Measurements from ENCODE around the gene ANKRD22. TPM values are rescaled to one million over a fixed set of nuclear protein-coding genes. Genes with fewer than 3 reads are reported as not detected.

The ANKRD22 gene
- total RNA-seq, 3 donors from 2014 or later = 0.59 to 1.6 TPM; not detected in 1

- intact Hi-C loops (cut with DNase I; ENCODE audit: low total_unique reads) = no loop called here
Measured at GRCh38 chr10:88875081-88875480, 23.4 kb upstream of the ANKRD22 start.

GRCh38 chr10:88874281-88874680, 22.6 kb upstream of the ANKRD22 start:
- H3K27me3 ChIP-seq = no peaks in the 10 kb centered on the region
- no peak for DNase-seq (ENCODE audit: low spot score in 2 of 2)
- intact Hi-C loops (cut with DNase I; ENCODE audit: low total_unique reads) = no loop called here
- H3K4me1 ChIP-seq = no peaks in the 10 kb centered on the region
- H3K9me3 ChIP-seq = no peaks in the 10 kb centered on the region
- TF ChIP-seq POLR2AphosphoS5 (IDR thresholded peaks at IDR 0.05) (no peak), CTCF (IDR thresholded peaks at IDR 0.05) (no peak), POLR2A (IDR thresholded peaks at IDR 0.05) (no peak)
- H3K36me3 ChIP-seq = no peaks in the 10 kb centered on the region
- no peak overlapping the region for H3K27ac ChIP-seq
- no peak overlapping the region for H3K4me3 ChIP-seq

More at GRCh38 chr10:88875081-88875480, 23.4 kb upstream of the ANKRD22 start:
- H3K27ac ChIP-seq = no peak overlapping the region
- DNase-seq (ENCODE audit: low spot score in 2 of 2) = no peak
- no peaks in the 10 kb centered on the region for H3K27me3 ChIP-seq
- H3K36me3 ChIP-seq = no peaks in the 10 kb centered on the region
- H3K4me1 ChIP-seq = peaks cover 0 to 3% of the 10 kb centered on the region in 2 donors
- no peak overlapping the region for H3K4me3 ChIP-seq
- no peaks in the 10 kb centered on the region for H3K9me3 ChIP-seq
- TF ChIP-seq POLR2AphosphoS5 (IDR thresholded peaks at IDR 0.05) (no peak), POLR2A (IDR thresholded peaks at IDR 0.05) (no peak), CTCF (IDR thresholded peaks at IDR 0.05) (no peak)

GRCh38 chr10:88873757-88874156, 22.1 kb upstream of the ANKRD22 start:
- TF ChIP-seq POLR2A (IDR thresholded peaks at IDR 0.05) (no peak), POLR2AphosphoS5 (IDR thresholded peaks at IDR 0.05) (no peak), CTCF (IDR thresholded peaks at IDR 0.05) (no peak)
- H3K27ac ChIP-seq = no peak overlapping the region
- H3K36me3 ChIP-seq = no peaks in the 10 kb centered on the region
- no peaks in the 10 kb centered on the region for H3K27me3 ChIP-seq
- no peak overlapping the region for H3K4me3 ChIP-seq
- no peak for DNase-seq (ENCODE audit: low spot score in 2 of 2)
- H3K9me3 ChIP-seq = no peaks in the 10 kb centered on the region
- no peaks in the 10 kb centered on the region for H3K4me1 ChIP-seq
- intact Hi-C loops (cut with DNase I; ENCODE audit: low total_unique reads) = no loop called here

- no peak overlapping the region for H3K4me3 ChIP-seq
- H3K9me3 ChIP-seq = no peaks in the 10 kb centered on the region
- no peak for TF ChIP-seq CTCF (IDR thresholded peaks at IDR 0.05)
- TF ChIP-seq POLR2AphosphoS5 (IDR thresholded peaks at IDR 0.05) = no peak
- TF ChIP-seq POLR2A (IDR thresholded peaks at IDR 0.05) = no peak
- intact Hi-C loops (cut with DNase I; ENCODE audit: low total_unique reads) = no loop called here
- H3K27ac ChIP-seq = no peak overlapping the region
- DNase-seq (ENCODE audit: low spot score in 2 of 2) = no peak
- no peaks in the 10 kb centered on the region for H3K36me3 ChIP-seq
- no peaks in the 10 kb centered on the region for H3K4me1 ChIP-seq
- no peaks in the 10 kb centered on the region for H3K27me3 ChIP-seq
Measured at GRCh38 chr10:88870089-88870488, 18.4 kb upstream of the ANKRD22 start.

- Histone ChIP-seq H3K27ac (no peak overlapping the region), H3K27me3 (no peaks in the 10 kb centered on the region), H3K9me3 (no peaks in the 10 kb centered on the region), H3K4me1 (no peaks in the 10 kb centered on the region), H3K36me3 (no peaks in the 10 kb centered on the region), H3K4me3 (no peak overlapping the region)
- DNase-seq (ENCODE audit: low spot score in 2 of 2) = no peak
- TF ChIP-seq POLR2AphosphoS5 (IDR thresholded peaks at IDR 0.05) = no peak
- no peak for TF ChIP-seq POLR2A (IDR thresholded peaks at IDR 0.05)
- TF ChIP-seq CTCF (IDR thresholded peaks at IDR 0.05) = no peak
- intact Hi-C loops (cut with DNase I; ENCODE audit: low total_unique reads) = no loop called here
Measured at GRCh38 chr10:88866454-88866853, 14.8 kb upstream of the ANKRD22 start.

Data from breast epithelium (tissue), 4 donors.